CD4-positive, alpha-beta T cell (primary cell): ENCODE results near the gene RALGAPA1. TPM values are rescaled to one million over a fixed set of nuclear protein-coding genes. Genes with fewer than 3 reads are reported as not detected.
"Not testable (repeated sequence)": the region's sequence is repeated elsewhere in the genome, so short reads cannot be mapped to it uniquely, and the experiment has no call there.

Experiments
- ATAC-seq: fragments of 200-7000 bp; cut with Tn5 transposase; one replicate; pipeline ENCODE4 v1.10.0; 2022; ENCODE audit warnings: mild to moderate bottlenecking; ENCODE audit not compliant: poor library complexity
- CTCF ChIA-PET: fragments of 350-600 bp; sonication (Branson Sonifier 250); formaldehyde crosslinking; loops from one replicate; lab custom pipeline; 2021; ENCODE audit warnings: antibody characterized with exemption, inconsistent platforms; lab: Charles Lee
- POLR2A ChIA-PET: fragments of 350-600 bp; sonication (Branson Sonifier 250); formaldehyde crosslinking; loops from one replicate; lab custom pipeline; 2021; ENCODE audit warnings: antibody characterized with exemption, inconsistent platforms; lab: Charles Lee
- DNase-seq, 14 experiments: peaks; one replicate each; pipeline ENCODE4 v3.0.0-alpha.2; 2013 to 2020; ENCODE audit warnings: mixed read lengths in 2 of 14
- H3K27ac ChIP-seq, 2 donors: one replicate each; pipeline versions ENCODE4 v1.5.1 to v1.7.0; 2013; ENCODE audit warnings: low read length in 2 of 2, low read depth in 1 of 2, mild to moderate bottlenecking in 1 of 2
- H3K27me3 ChIP-seq, 2 experiments: 1 replicate in 1 of 2; 2 replicates in 1 of 2; pipeline versions ENCODE4 v1.6.1 to v1.7.0; 2013; ENCODE audit warnings: low read length in 2 of 2, control low read depth in 1 of 2, mild to moderate bottlenecking in 1 of 2, moderate library complexity in 1 of 2; ENCODE audit not compliant: insufficient read depth in 2 of 2, control insufficient read depth in 1 of 2
- H3K36me3 ChIP-seq: one replicate; pipeline ENCODE4 v1.6.1; 2013; ENCODE audit warnings: low read length, control low read depth; ENCODE audit not compliant: insufficient read depth
- H3K4me1 ChIP-seq: one replicate; pipeline ENCODE4 v1.6.1; 2013; ENCODE audit warnings: low read length, control low read depth; ENCODE audit not compliant: insufficient read depth
- H3K4me3 ChIP-seq: one replicate; pipeline ENCODE4 v1.5.1; 2013; ENCODE audit warnings: mild to moderate bottlenecking, low read length, moderate library complexity
- H3K9me3 ChIP-seq, 2 experiments: 1 replicate in 1 of 2; 2 replicates in 1 of 2; pipeline versions ENCODE4 v1.6.1 to v1.7.0; 2013; ENCODE audit warnings: low read length in 2 of 2, mild to moderate bottlenecking in 2 of 2, control low read depth in 1 of 2, moderate library complexity in 1 of 2; ENCODE audit not compliant: control insufficient read depth in 1 of 2, insufficient read depth in 1 of 2
- H3K27ac Mint-ChIP-seq: one replicate; pipeline ENCODE4 v1.8.0; 2020; ENCODE audit warnings: mixed read lengths
- H3K27me3 Mint-ChIP-seq: one replicate; pipeline ENCODE4 v1.8.0; 2021; ENCODE audit warnings: mixed read lengths
- H3K36me3 Mint-ChIP-seq: one replicate; pipeline ENCODE4 v1.8.0; 2021; ENCODE audit warnings: low read depth, mixed read lengths
- H3K4me1 Mint-ChIP-seq: one replicate; pipeline ENCODE4 v1.8.0; 2021; ENCODE audit warnings: low read depth, mixed read lengths
- H3K4me3 Mint-ChIP-seq: one replicate; pipeline ENCODE4 v1.8.0; 2020; ENCODE audit warnings: mild to moderate bottlenecking, mixed read lengths
- H3K9me3 Mint-ChIP-seq: one replicate; pipeline ENCODE4 v1.8.0; 2020; ENCODE audit warnings: mixed read lengths
- CTCF ChIP-seq: fragments of 200-600 bp; IDR thresholded peaks from one replicate; pipeline ENCODE4 v1.8.0; 2022; ENCODE audit warnings: antibody characterized with exemption, mild to moderate bottlenecking
- intact Hi-C, 2 experiments: fragments of 100-400 bp; cut with DNase I in 1 of 2; cut with micrococcal nuclease in 1 of 2; formaldehyde crosslinking; loops; one replicate each; pipeline versions ENCODE4 v1.15.1 to v1.9.0; 2023 to 2025; cut with DNase I, micrococcal nuclease
- total RNA-seq, 174 experiments: library from RNA in 2 of 174; stranded (reverse) in 2 of 174; gene quantifications; one replicate each; pipeline ENCODE4 v1.2.3 and lab custom pipeline; 2021 to 2026

The RALGAPA1 gene
- total RNA-seq, 2 experiments from 2014 or later, result 72.0 to 75.5 TPM

GRCh38 chr14:35776823-35777222 is 32.3 kb downstream of the RALGAPA1 start:
- H3K27ac Mint-ChIP-seq, result no peak overlapping the region
- DNase-seq (no peak), ATAC-seq (no peak)
- Histone ChIP-seq H3K36me3 (peaks cover 7% of the 10 kb centered on the region), H3K27me3 (no peaks in the 10 kb centered on the region), H3K27ac (no peak overlapping the region), H3K9me3 (peaks cover 9 to 17% of the 10 kb centered on the region in 2 experiments), H3K4me3 (no peak overlapping the region), H3K4me1 (peaks cover 2% of the 10 kb centered on the region)
- H3K27me3 Mint-ChIP-seq, result no peaks in the 10 kb centered on the region
- intact Hi-C loops, result no loop called here
- H3K36me3 Mint-ChIP-seq, result peaks cover 43% of the 10 kb centered on the region
- CTCF ChIA-PET, result no interaction called here
- peaks cover 9% of the 10 kb centered on the region for H3K9me3 Mint-ChIP-seq
- H3K4me1 Mint-ChIP-seq, result peaks cover 16% of the 10 kb centered on the region
- no peak for TF ChIP-seq CTCF
- POLR2A ChIA-PET, result no interaction called here
- H3K4me3 Mint-ChIP-seq, result no peak overlapping the region

- not testable (repeated sequence) for H3K36me3 ChIP-seq
Observed at GRCh38 chr14:35776085-35776484, 33.0 kb downstream of the RALGAPA1 start.

GRCh38 chr14:35766700-35767082 is 42.4 kb downstream of the RALGAPA1 start:
- intact Hi-C loops, result loop anchor here (2.0 to 5.0 kb wide), 2 partner anchors 41 to 42 kb away; partner anchors contain the start of gene RALGAPA1 (in 2 of the 2)
- Histone ChIP-seq H3K27ac (no peak overlapping the region), H3K4me1 (peaks cover 8% of the 10 kb centered on the region), H3K27me3 (no peaks in the 10 kb centered on the region), H3K9me3 (no peaks in the 10 kb centered on the region), H3K4me3 (no peak overlapping the region), H3K36me3 (no peaks in the 10 kb centered on the region)
- Mint-ChIP-seq H3K4me3 (no peak overlapping the region), H3K4me1 (peaks cover 18% of the 10 kb centered on the region), H3K27ac (no peak overlapping the region), H3K36me3 (peaks cover 49% of the 10 kb centered on the region), H3K27me3 (no peaks in the 10 kb centered on the region), H3K9me3 (no peaks in the 10 kb centered on the region)
- CTCF ChIA-PET, result no interaction called here
- ATAC-seq, result peak; percentile 54
- peak in 3 of 14 experiments; percentile 6 to 29 (median 11) for DNase-seq
- POLR2A ChIA-PET, result no interaction called here
- TF ChIP-seq CTCF, result no peak

More at GRCh38 chr14:35776085-35776484, 33.0 kb downstream of the RALGAPA1 start:
- H3K27ac ChIP-seq, ATAC-seq, H3K4me3 Mint-ChIP-seq, H3K4me1 ChIP-seq, DNase-seq, H3K9me3 Mint-ChIP-seq, H3K4me3 ChIP-seq, H3K27ac Mint-ChIP-seq, intact Hi-C loops, POLR2A ChIA-PET, H3K27me3 ChIP-seq, H3K4me1 Mint-ChIP-seq, H3K27me3 Mint-ChIP-seq: not testable (repeated sequence)
- CTCF ChIA-PET, result interaction anchor here (0.8 kb wide), 1 partner anchor 11 kb away, joined by 3 read pairs; no protein-coding TSS in a partner anchor
- peaks cover 43% of the 10 kb centered on the region for H3K36me3 Mint-ChIP-seq
- peaks cover 9 to 11% of the 10 kb centered on the region in 2 experiments for H3K9me3 ChIP-seq
